ES-I3 (cell line): ENCODE results near the gene NUP50.

ENCODE experiments used
- H3K36me3 ChIP-seq: 2 replicates; pipeline ENCODE4 v1.6.1; 2013; ENCODE audit warnings: mild to moderate bottlenecking, low read length, control low read depth, moderate library complexity; ENCODE audit not compliant: insufficient read depth
- H3K4me1 ChIP-seq: 2 replicates; pipeline ENCODE4 v1.6.1; 2013; ENCODE audit warnings: mild to moderate bottlenecking, control low read depth, low read length; ENCODE audit not compliant: insufficient read depth
- H3K9ac ChIP-seq: 2 replicates; pipeline ENCODE4 v1.6.1; 2013; ENCODE audit warnings: low read depth, mild to moderate bottlenecking, low read length, moderate library complexity
- H3K9me3 ChIP-seq: 2 replicates; pipeline ENCODE4 v1.6.1; 2013; ENCODE audit warnings: mild to moderate bottlenecking, low read length, moderate library complexity; ENCODE audit not compliant: control insufficient read depth, insufficient read depth

NUP50 gene

GRCh38 chr22:45229181-45229580 lies 65.5 kb downstream of the NUP50 start:
- Histone ChIP-seq H3K9me3 (no peaks in the 10 kb centered on the region), H3K4me1 (peaks cover 29% of the 10 kb centered on the region; the same call in 1 of the 2 replicates), H3K36me3 (no peaks in the 10 kb centered on the region; the same call in 1 of the 2 replicates), H3K9ac (no peak overlapping the region)

DNA sequence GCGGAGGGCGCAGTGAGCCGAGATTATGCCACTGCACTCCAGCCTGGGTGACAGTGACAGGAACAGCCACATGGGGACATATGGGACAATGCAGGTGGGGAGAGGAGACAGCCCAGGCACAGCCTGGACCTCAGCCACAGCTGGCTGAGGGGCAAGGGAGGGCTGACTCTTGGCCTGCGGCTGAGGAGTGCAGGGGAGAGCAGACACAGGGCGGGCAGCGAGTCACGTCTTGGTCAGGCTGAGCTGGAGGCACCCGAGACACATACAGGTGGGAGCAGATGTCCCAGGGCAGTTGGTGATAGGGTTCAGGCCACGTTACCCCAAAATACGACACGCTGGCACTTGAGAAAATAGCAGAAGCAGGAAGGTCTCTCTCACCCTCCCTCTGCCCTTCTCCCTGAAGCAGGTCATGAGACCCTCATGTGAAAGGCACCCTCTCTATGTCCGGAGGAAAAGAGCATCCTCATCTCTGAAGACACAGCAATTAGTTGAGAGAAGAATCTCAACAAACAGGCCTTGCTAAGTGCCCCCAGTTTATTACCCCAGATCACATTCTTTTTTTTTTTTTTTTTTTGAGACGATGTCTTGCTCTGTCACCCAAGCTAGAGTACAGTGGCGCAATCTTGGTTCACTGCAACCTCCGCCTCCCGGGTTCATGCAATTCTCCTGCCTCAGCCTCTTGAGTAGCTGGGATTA lies 66.4 kb downstream of the NUP50 start:
- peaks cover 19% of the 10 kb centered on the region; the same call in 1 of the 2 replicates for H3K4me1 ChIP-seq
- H3K9me3 ChIP-seq: no peaks in the 10 kb centered on the region
- no peaks in the 10 kb centered on the region; the same call in 1 of the 2 replicates for H3K36me3 ChIP-seq
- H3K9ac ChIP-seq: no peak overlapping the region

DNA sequence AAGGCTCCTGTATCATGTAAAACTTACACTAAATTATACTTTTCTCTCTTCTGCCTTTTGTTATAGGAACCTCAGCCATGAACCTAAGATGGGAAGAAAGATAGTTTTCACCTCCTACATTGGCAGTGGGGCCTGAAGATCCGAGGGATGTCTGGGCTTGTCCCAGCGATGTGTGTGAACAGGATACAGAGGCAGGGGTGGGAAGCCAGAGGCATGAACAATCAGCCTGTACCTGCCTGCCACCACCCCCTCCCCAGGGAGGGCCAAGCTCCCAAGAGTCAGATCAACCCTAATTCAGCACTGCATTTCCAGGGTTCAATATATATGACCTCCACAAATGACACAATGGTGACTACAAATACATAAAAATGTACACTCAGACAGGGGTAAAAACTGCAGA lies 67.6 kb downstream of the NUP50 start:
- Histone ChIP-seq H3K9me3 (no peaks in the 10 kb centered on the region), H3K9ac (no peak overlapping the region), H3K4me1 (peaks cover 10% of the 10 kb centered on the region; the same call in 1 of the 2 replicates), H3K36me3 (no peaks in the 10 kb centered on the region)

- Histone ChIP-seq H3K4me1 (no peaks in the 10 kb centered on the region; the same call in 1 of the 2 replicates), H3K9me3 (no peaks in the 10 kb centered on the region), H3K36me3 (0 out of 2 replicates have a peak, but pooled peaks cover 1% of the 10 kb centered on the region), H3K9ac (no peak overlapping the region)
Measured at GRCh38 chr22:45233386-45233785, 69.7 kb downstream of the NUP50 start.

DNA sequence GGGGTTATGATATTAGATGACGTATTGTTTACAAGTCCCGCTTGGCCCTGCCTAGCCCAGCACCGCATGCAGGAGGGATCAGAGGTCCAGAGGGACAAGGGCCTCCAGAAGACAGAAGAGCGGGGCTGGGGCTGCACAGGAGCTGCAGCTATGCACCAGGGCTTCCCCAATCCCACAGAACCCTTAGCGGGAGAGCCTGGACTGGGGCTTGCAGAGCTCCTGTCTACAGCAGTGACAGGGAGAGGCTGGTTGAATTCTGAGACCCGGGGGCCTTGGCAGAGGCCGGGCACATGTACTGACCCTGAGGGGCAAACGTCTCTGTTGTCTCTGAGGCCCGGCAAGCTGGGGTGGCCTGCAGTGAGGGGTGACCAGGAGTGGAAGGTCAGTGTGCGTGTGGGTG lies 70.1 kb downstream of the NUP50 start:
- peaks cover 3% of the 10 kb centered on the region for H3K4me1 ChIP-seq
- no peaks in the 10 kb centered on the region for H3K9me3 ChIP-seq
- H3K36me3 ChIP-seq: 0 out of 2 replicates have a peak, but pooled peaks cover 4% of the 10 kb centered on the region
- H3K9ac ChIP-seq: no peak overlapping the region

GRCh38 chr22:45235101-45235777 lies 71.5 kb downstream of the NUP50 start:
- no peak overlapping the region for H3K9ac ChIP-seq
- H3K4me1 ChIP-seq: peaks cover 10% of the 10 kb centered on the region
- H3K9me3 ChIP-seq: no peaks in the 10 kb centered on the region
- 0 out of 2 replicates have a peak, but pooled peaks cover 4% of the 10 kb centered on the region for H3K36me3 ChIP-seq

DNA sequence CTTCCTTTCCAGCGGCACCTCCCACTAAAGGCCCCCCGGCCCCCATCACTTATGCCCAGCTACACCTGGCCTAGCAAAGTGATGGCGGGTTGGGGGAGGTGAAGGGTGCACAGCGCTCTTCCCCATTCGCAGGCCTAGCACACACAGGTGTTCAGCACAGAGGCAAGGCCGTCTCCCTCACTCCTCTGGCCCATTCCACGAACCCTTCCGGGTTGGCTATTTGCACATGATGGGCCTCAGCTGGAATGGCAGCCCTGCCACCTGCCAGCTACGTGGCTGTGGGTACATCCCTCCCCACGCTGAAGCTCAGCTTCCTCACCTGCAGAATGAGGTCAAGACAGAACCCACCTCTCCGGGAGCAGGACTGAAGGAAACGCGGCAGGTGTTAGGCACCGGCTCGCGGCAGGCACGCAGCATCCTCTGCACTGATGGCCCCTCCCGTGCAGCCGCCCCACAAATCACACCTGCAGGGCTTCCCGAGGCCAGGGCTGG lies 72.2 kb downstream of the NUP50 start:
- H3K4me1 ChIP-seq: peaks cover 10% of the 10 kb centered on the region

GRCh38 chr22:45237065-45237990 lies 73.6 kb downstream of the NUP50 start:
- Histone ChIP-seq H3K36me3 (0 out of 2 replicates have a peak, but pooled peaks cover 4% of the 10 kb centered on the region), H3K4me1 (peaks cover 13% of the 10 kb centered on the region), H3K9me3 (no peaks in the 10 kb centered on the region), H3K9ac (no peak overlapping the region)

More for the DNA sequence above, 72.2 kb downstream of the NUP50 start:
- Histone ChIP-seq H3K9me3 (no peaks in the 10 kb centered on the region), H3K9ac (no peak overlapping the region), H3K36me3 (0 out of 2 replicates have a peak, but pooled peaks cover 4% of the 10 kb centered on the region)
